Fibroblast of the aortic adventitia (primary cell): ENCODE results near the gene RPS26. TPM values are rescaled to one million over a fixed set of nuclear protein-coding genes. Genes with fewer than 3 reads are reported as not detected.

Experiments used
- DNase-seq: peaks from one replicate; pipeline ENCODE4 v3.0.0-alpha.2; 2010; ENCODE audit warnings: low read depth
- H3K4me3 ChIP-seq: 2 replicates; pipeline ENCODE4 v1.5.1; 2011; ENCODE audit warnings: low read depth, mild to moderate bottlenecking, control low read depth, low read length, moderate library complexity
- CTCF ChIP-seq: IDR thresholded peaks from 2 replicates; pipeline ENCODE4 v1.5.1; 2011; ENCODE audit warnings: mild to moderate bottlenecking, low read length, control low read depth, inconsistent platforms; ENCODE audit not compliant: insufficient read depth
- total RNA-seq: library from RNA; depleted of rRNA; stranded (reverse); fragments of >200 nt; gene quantifications from 2 replicates; pipeline ENCODE4 v1.2.3, GENCODE V29; 2012; ENCODE audit warnings: low replicate concordance

Gene RPS26
- total RNA-seq, 1 donor: 893 TPM

- TF ChIP-seq CTCF: no peak
- DNase-seq: no peak
- H3K4me3 ChIP-seq: no peak overlapping the region
Observed at GRCh38 chr12:56086608-56087007, 44.9 kb downstream of the RPS26 start.

- DNase-seq: peak; percentile 11
- no peak for TF ChIP-seq CTCF
- no peak overlapping the region for H3K4me3 ChIP-seq
Observed at GRCh38 chr12:56087220-56087619, 45.5 kb downstream of the RPS26 start.

Other genes with a start within 250 kb of the RPS26 start
- gene SARNP, start 224.2 kb upstream of the RPS26 start, total RNA-seq: 84.6 and 165 TPM in 2 replicates
- 7.6 and 16.9 TPM in 2 replicates for gene ORMDL2, start 223.9 kb upstream of the RPS26 start, total RNA-seq
- gene DNAJC14, start 212.3 kb upstream of the RPS26 start, total RNA-seq: 26.4 and 48.3 TPM in 2 replicates
- gene MMP19, start 199.0 kb upstream of the RPS26 start, total RNA-seq: 9.7 and 11.1 TPM in 2 replicates
- gene PYM1, start 114.0 kb upstream of the RPS26 start, total RNA-seq: 23.3 and 35.7 TPM in 2 replicates
- 50.6 and 62.1 TPM in 2 replicates for gene DGKA, start 110.8 kb upstream of the RPS26 start, total RNA-seq
- 0.27 and 0.82 TPM in 2 replicates for gene PMEL, start 75.9 kb upstream of the RPS26 start, total RNA-seq
- gene CDK2, start 75.1 kb upstream of the RPS26 start, total RNA-seq: 8.5 and 38.5 TPM in 2 replicates
- gene RAB5B, start 67.8 kb upstream of the RPS26 start, total RNA-seq: 47.8 and 75.2 TPM in 2 replicates
- gene SUOX, start 44.6 kb upstream of the RPS26 start, total RNA-seq: 20.4 and 40.4 TPM in 2 replicates
- 0.65 and 3.4 TPM in 2 replicates for gene IKZF4, start 20.9 kb upstream of the RPS26 start, total RNA-seq
- 1.2 and 1.5 TPM in 2 replicates for gene ERBB3, start 38.2 kb downstream of the RPS26 start, total RNA-seq
- 102 and 141 TPM in 2 replicates for gene PA2G4, start 62.6 kb downstream of the RPS26 start, total RNA-seq
- 2,772 and 12,570 TPM in 2 replicates for gene RPL41, start 74.7 kb downstream of the RPS26 start, total RNA-seq
- gene ZC3H10, start 76.3 kb downstream of the RPS26 start, total RNA-seq: 5.9 and 7.3 TPM in 2 replicates
- gene ESYT1, start 86.3 kb downstream of the RPS26 start, total RNA-seq: 207 and 267 TPM in 2 replicates
- 74.2 and 125 TPM in 2 replicates for gene MYL6B, start 110.7 kb downstream of the RPS26 start, total RNA-seq
- gene MYL6, start 116.4 kb downstream of the RPS26 start, total RNA-seq: 1,047 and 1,209 TPM in 2 replicates
- gene SMARCC2, start 147.6 kb downstream of the RPS26 start, total RNA-seq: 69.4 and 222 TPM in 2 replicates
- gene RNF41, start 180.0 kb downstream of the RPS26 start, total RNA-seq: 75.0 and 86.0 TPM in 2 replicates
- 13.9 and 31.5 TPM in 2 replicates for gene NABP2, start 182.4 kb downstream of the RPS26 start, total RNA-seq
- 0.18 TPM in 1 of 2 replicates, not detected in the other for gene SLC39A5, start 188.1 kb downstream of the RPS26 start, total RNA-seq
- 8.7 and 20.0 TPM in 2 replicates for gene ANKRD52, start 216.5 kb downstream of the RPS26 start, total RNA-seq
- gene COQ10A, start 225.0 kb downstream of the RPS26 start, total RNA-seq: 5.1 and 8.0 TPM in 2 replicates